HAP-1 (cell line): ENCODE measurements around the gene STK11.

Experiments used
- DNase-seq, 2 experiments: peaks; one replicate each; pipeline ENCODE4 v3.0.0-alpha.2; 2016 to 2020; ENCODE audit warnings: low spot score in 2 of 2
- H3K27me3 ChIP-seq: fragments of 250-450 bp; sonication (Bioruptor Pico); 2 replicates; pipeline ENCODE4 v1.5.1; 2020; ENCODE audit warnings: low read depth, mild to moderate bottlenecking, moderate library complexity
- H3K36me3 ChIP-seq: fragments of 250-450 bp; sonication (Bioruptor Pico); replicated peaks from 2 replicates; pipeline ENCODE4 v1.5.1; 2020; ENCODE audit warnings: mild to moderate bottlenecking
- H3K4me1 ChIP-seq: fragments of 250-450 bp; sonication (Bioruptor Pico); 2 replicates; pipeline ENCODE4 v1.5.1; 2020; ENCODE audit warnings: mild to moderate bottlenecking
- H3K4me3 ChIP-seq: fragments of 250-450 bp; sonication (Bioruptor Pico); 2 replicates; pipeline ENCODE4 v1.5.1; 2020; ENCODE audit warnings: mild to moderate bottlenecking, moderate library complexity
- H3K9me3 ChIP-seq: fragments of 250-450 bp; sonication (Bioruptor Pico); 2 replicates; pipeline ENCODE4 v1.5.1; 2020; ENCODE audit warnings: mild to moderate bottlenecking, moderate library complexity
- in situ Hi-C: fragments of 300-500 bp; cut with MboI; formaldehyde crosslinking; loops from 3 replicates; pipeline ENCODE4 v1.14.3; 2020; ENCODE audit warnings: low sequenced_read_pairs, inconsistent platforms, mixed read lengths

Gene STK11

DNA sequence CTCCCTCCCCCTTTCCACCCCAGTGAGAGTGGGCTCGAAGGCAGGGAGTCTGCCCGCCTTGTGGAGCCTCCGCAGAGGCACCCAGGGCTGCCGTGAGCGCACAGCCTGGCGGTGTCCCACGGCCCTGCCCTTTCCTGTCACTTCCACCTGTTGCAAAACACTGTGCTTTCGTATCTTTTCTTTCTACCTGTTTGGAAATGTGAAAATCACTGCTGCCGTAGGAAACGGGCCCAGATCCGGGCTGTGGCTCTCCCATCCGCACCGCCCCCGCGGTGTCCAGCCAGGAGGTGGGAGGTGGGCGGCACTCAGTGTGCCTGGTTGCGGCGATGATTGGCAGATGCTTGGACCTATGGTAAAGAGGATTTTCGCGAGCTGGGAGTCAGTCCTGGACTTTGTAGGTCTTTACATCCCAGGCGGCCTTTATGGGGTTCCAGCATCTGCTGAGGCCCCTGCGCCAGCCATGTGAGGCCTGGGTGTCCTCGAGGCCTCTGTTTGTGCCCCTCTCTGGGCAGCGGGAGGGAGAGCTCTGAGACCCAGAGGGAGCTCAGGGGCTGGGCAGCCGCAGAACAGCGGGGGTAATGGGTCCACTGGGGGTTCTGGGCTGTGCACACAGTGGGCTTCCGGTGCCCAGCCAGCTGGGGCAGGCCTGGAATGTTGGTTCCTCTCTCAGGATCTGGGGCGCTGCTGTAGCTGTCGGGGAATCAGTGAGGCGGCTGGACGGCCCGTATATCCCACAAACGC is 6.1 kb downstream of the STK11 start:
- H3K36me3 ChIP-seq: peaks cover 38% of the 10 kb centered on the region
- H3K9me3 ChIP-seq: no peaks in the 10 kb centered on the region
- no peak overlapping the region for H3K4me3 ChIP-seq
- DNase-seq: peak in 1 of 2 experiments; percentile 56
- no peaks in the 10 kb centered on the region for H3K4me1 ChIP-seq
- H3K27me3 ChIP-seq: no peaks in the 10 kb centered on the region
- in situ Hi-C loops: no loop called here

- H3K36me3 ChIP-seq: peaks cover 34% of the 10 kb centered on the region
- no peak overlapping the region for H3K4me3 ChIP-seq
- no peaks in the 10 kb centered on the region for H3K27me3 ChIP-seq
- no peaks in the 10 kb centered on the region for H3K9me3 ChIP-seq
- DNase-seq: no peak
- no peaks in the 10 kb centered on the region for H3K4me1 ChIP-seq
- in situ Hi-C loops: no loop called here
Observed at GRCh38 chr19:1213391-1214286, 8.1 kb downstream of the STK11 start.

DNA sequence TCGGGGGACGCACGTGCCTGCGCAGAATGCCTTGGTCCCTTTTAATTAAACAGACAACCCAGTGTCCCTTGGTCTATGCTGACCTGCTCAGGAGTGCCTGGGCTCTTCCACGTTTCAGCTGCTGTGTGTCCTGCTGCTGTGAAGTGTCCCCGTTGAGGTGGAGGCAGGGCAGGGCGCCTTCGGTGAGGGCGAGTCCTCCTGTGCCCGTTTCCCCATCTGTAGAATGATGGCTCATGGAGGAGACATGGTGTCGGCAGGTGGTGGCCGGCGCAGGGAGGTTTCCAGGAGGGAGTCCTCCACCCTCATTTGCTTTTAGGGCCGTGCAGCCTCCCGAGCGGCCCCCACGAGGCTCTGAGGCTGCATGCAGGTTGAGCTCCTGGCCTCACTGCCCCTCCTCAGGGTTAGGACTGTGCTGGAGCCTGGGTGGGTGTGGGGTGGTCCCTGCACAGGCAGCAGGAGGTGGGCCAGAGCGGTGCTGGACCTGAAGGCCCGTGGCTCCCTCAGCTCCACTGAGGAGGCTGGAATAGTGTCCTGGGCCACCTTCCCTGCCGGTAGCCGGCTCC is 8.8 kb downstream of the STK11 start:
- no peak for DNase-seq
- Histone ChIP-seq H3K27me3 (no peaks in the 10 kb centered on the region), H3K4me1 (no peaks in the 10 kb centered on the region), H3K4me3 (no peak overlapping the region), H3K9me3 (no peaks in the 10 kb centered on the region), H3K36me3 (peaks cover 28% of the 10 kb centered on the region)
- in situ Hi-C loops: no loop called here

- Histone ChIP-seq H3K4me1 (no peaks in the 10 kb centered on the region), H3K27me3 (no peaks in the 10 kb centered on the region), H3K36me3 (peaks cover 27% of the 10 kb centered on the region), H3K9me3 (no peaks in the 10 kb centered on the region), H3K4me3 (no peak overlapping the region)
- DNase-seq: no peak
- in situ Hi-C loops: no loop called here
Observed at GRCh38 chr19:1214862-1215731, 9.5 kb downstream of the STK11 start.

DNA sequence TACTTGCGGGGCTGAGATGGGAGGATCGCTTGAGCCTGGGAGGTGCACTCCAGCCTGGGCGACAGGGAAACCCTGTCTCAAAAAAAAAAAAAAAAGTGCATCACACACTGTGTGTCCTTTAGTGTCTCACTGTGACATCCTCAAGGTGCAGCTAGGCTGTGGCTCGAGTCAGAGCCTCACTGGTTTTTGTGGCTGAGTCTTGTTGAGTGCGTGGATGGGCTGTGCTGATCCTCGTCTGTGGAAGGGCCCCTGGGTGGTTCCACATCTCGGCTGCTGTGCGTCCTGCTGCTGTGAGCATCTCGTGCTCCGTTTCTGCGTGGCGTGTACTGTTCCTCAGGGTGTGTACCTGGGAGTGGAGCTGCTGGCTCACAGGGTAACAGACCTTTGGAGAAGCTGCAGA is 11.2 kb downstream of the STK11 start:
- H3K9me3 ChIP-seq: no peaks in the 10 kb centered on the region
- H3K4me3 ChIP-seq: no peak overlapping the region
- no peak for DNase-seq
- no peaks in the 10 kb centered on the region for H3K4me1 ChIP-seq
- H3K27me3 ChIP-seq: no peaks in the 10 kb centered on the region
- H3K36me3 ChIP-seq: peaks cover 33% of the 10 kb centered on the region
- in situ Hi-C loops: no loop called here

DNA sequence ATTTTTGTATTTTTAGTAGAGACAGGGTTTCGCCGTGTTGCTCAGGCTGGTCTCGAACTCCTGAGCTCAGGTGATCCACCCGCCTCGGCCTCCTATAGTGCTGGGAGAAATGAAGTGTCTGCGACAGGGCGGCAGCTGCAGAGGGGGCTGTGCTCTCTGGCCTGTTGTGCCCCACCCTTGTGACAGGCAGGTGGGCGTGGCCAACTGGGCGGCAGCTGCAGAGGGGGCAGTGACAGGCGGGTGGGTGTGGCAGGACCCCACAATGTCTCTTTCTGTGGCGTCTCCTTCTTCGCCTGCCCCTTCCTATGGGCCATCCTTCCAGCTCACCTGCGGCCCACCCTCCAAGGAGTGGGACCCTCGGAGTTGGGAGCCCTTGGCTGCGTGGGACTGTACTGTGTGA is 11.8 kb downstream of the STK11 start:
- Histone ChIP-seq H3K27me3 (no peaks in the 10 kb centered on the region), H3K9me3 (no peaks in the 10 kb centered on the region), H3K4me1 (no peaks in the 10 kb centered on the region), H3K4me3 (no peak overlapping the region), H3K36me3 (peaks cover 38% of the 10 kb centered on the region)
- no peak for DNase-seq
- in situ Hi-C loops: no loop called here

- no peak for DNase-seq
- in situ Hi-C loops: no loop called here
- Histone ChIP-seq H3K4me1 (no peaks in the 10 kb centered on the region), H3K27me3 (no peaks in the 10 kb centered on the region), H3K4me3 (no peak overlapping the region), H3K36me3 (peaks cover 47% of the 10 kb centered on the region), H3K9me3 (no peaks in the 10 kb centered on the region)
Observed at GRCh38 chr19:1218751-1219567, 13.4 kb downstream of the STK11 start.

GRCh38 chr19:1219786-1220476 is 14.4 kb downstream of the STK11 start:
- H3K4me3 ChIP-seq: no peak overlapping the region
- H3K4me1 ChIP-seq: no peaks in the 10 kb centered on the region
- H3K9me3 ChIP-seq: no peaks in the 10 kb centered on the region
- peaks cover 50% of the 10 kb centered on the region for H3K36me3 ChIP-seq
- H3K27me3 ChIP-seq: no peaks in the 10 kb centered on the region
- DNase-seq: no peak
- in situ Hi-C loops: no loop called here

DNA sequence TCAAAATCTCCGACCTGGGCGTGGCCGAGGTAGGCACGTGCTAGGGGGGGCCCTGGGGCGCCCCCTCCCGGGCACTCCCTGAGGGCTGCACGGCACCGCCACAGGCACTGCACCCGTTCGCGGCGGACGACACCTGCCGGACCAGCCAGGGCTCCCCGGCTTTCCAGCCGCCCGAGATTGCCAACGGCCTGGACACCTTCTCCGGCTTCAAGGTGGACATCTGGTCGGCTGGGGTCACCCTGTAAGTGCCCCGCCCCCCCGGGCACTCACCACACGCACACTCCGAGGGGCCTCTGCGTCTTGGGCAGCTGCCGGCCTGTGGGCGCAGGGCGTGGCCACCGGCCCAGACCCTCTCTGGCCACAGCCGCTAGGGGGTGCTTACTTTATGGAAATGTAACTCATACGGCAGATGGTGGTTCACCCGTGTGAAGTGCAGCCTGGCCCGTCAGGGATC is 14.9 kb downstream of the STK11 start:
- Histone ChIP-seq H3K36me3 (peaks cover 52% of the 10 kb centered on the region), H3K27me3 (no peaks in the 10 kb centered on the region), H3K4me3 (no peak overlapping the region), H3K9me3 (no peaks in the 10 kb centered on the region), H3K4me1 (no peaks in the 10 kb centered on the region)
- in situ Hi-C loops: no loop called here
- no peak for DNase-seq

DNA sequence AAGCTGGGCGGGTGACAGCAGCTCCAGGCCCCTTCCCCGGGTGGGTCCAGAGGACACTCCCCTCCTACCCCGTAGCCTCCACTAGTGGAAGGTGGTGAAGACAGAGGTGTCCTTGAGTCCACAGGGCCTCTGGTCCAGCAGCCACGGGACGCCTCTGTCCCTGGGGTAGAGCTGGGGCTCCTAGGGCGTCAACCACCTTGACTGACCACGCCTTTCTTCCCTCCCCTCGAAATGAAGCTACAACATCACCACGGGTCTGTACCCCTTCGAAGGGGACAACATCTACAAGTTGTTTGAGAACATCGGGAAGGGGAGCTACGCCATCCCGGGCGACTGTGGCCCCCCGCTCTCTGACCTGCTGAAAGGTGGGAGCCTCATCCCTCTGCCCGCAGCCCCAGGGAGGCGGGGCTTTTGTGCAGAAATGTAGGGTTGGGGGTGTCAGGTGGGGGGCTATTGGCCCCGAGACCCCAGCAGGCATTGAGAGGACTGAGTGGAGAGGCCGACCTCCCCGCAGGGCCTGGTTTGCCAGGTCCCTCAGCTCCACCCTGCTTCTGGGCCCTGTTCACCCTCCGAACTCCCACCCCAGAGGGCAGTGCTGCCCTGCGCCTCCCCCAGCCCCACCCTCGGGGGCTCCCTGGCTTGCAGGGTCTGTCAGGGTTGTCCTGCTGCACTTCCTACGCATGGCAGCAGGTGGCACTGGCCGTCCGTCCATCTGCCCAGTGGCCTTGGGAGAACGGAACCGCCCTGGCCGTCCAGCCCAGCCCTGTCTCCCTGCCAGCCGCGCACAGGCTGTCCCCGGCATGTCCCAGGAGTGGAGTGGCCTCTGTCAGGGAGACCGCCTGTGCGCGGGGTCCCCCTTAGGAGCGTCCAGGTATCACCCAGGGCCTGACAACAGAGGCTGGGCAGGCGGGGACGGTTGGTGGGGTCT is 15.7 kb downstream of the STK11 start:
- DNase-seq: peak in 1 of 2 experiments; percentile 59
- peaks cover 60% of the 10 kb centered on the region for H3K36me3 ChIP-seq
- H3K4me3 ChIP-seq: no peak overlapping the region
- H3K27me3 ChIP-seq: no peaks in the 10 kb centered on the region
- H3K9me3 ChIP-seq: no peaks in the 10 kb centered on the region
- in situ Hi-C loops: no loop called here
- no peaks in the 10 kb centered on the region for H3K4me1 ChIP-seq

- Histone ChIP-seq H3K27me3 (no peaks in the 10 kb centered on the region), H3K4me1 (no peaks in the 10 kb centered on the region)
- in situ Hi-C loops: no loop called here
Observed at GRCh38 chr19:1221904-1222255, 16.3 kb downstream of the STK11 start.

More at GRCh38 chr19:1221904-1222255, 16.3 kb downstream of the STK11 start:
- H3K4me3 ChIP-seq: no peak overlapping the region
- no peak for DNase-seq
- no peaks in the 10 kb centered on the region for H3K9me3 ChIP-seq
- H3K36me3 ChIP-seq: peaks cover 66% of the 10 kb centered on the region
